Activated CD4-positive, alpha-beta T cell treated with anti-CD3 and anti-CD28 coated beads, Interleukin-2, amount 50 U/mL, for 24 hours (primary cell): ENCODE data around the gene GBA2.

Experiments used
- DNase-seq, 2 donors: peaks; one replicate each; pipeline ENCODE4 v3.0.0-alpha.2; 2020; ENCODE audit warnings: low read depth in 1 of 2, low spot score in 1 of 2

GBA2 gene

DNA sequence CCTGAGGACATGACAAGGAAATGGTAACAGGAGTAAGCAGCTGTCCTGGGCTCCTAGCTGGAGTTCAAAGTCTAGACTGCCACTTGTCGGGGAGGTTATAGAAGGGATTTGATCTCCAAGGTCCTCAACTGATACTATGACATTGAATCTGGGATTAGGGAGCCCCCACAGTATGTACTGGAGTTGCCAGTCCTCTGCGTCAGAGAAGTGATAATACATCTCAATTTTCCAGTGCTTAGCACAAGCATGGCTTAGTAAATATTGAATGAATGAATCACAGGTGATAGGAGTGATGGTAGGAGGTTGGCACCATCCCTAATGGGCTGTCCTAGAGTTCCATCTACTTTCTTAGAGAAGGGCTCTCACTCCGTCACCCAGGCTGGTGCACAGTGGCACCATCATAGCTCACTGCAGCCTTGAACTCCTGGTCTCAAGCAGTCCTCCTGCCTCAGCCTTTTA, 53.1 kb downstream of the GBA2 start:
- no peak for DNase-seq

DNA sequence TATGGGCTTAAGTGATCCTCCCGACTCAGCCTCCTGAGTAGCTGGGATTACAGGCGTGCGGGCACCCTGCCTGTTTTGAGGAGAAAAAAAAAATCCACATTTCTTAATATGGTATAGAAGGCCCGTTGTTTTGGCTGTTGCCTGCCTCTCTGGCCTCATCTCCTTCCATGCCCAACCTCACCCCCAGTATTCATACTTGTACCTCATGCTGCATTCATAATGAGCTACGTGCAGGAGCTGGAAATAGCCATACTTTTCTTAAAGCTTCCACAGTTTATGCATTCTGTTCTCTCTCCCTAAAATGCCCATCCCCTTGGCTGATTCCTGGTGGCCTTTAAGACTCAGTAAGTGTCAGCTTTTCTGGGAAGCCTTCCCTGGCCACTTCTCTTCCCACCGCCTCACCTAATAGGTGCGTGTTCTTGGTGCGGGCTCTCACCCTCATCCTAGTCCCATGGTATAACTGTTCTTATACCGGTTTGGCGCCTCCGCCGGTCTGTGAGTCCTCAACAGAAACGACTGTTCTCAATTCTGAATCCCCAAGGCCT, 57.2 kb downstream of the GBA2 start:
- DNase-seq, result no peak

DNA sequence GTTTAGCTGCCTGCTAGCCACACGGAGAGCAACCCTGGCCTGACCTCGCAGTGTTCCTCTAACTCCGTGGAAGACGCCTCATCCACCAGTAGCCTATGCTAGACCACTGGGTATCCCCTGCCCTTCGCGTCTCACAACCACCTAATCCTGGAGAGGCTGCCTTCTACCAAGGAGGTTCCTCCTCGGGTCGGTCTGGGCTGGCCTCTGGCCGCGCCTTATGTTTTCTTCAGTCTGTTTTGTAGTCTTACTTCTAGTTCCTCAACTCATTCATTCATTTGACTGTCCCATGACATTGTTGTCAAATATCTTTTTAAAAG, 57.7 kb downstream of the GBA2 start:
- no peak for DNase-seq

DNA sequence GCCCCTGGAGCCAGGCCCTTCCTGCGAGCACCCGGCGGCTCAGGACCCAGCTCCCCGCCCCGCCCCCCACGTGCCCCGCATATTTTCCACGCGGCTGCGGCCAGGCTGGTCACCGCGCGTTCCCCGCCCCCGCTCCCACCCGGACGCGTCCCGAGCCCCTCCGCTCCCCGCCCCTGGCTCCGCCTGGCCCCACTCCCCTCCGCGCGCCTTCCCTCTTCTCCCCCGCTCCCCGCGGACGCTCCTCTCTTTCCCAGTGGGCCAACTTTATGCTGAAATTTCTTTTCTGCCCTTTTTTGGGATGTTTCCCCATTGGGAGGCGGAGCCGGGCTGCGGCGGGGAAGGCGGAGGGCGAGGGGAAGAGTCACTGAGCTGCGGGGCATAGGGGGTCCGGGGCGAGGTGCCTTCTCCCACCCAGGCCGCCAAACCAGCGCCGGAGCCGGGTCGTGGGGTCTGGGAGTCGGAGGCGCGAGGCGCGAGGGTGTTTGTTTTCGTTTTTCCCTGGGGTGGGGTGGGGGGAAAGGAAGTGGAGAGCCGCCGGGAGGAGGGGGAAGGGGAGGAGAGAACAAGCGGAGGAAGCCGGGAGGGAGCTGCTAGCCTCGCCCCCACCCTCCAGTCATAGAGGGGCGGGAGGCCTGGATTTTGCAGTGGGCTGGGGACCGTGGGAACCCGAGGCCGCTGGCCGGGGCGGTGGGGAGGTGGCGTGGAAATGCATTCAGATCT, 58.3 kb downstream of the GBA2 start:
- no peak for DNase-seq

DNA sequence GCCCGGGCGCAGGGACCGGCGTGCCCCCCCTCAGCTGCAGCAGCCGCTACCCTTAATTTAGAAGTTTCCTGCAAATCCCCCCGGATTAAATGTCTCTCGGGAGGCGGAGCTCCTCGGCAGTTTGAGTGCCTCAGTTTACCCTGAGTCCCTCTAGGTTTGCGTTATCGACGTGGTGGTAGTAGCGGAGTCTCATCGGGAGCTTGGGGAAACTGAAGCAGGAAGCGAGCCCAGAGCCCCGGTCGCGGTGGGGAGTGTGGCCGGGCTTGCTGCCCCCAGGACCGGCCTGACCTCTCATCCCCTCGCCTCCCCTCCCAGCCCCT, 58.8 kb downstream of the GBA2 start:
- no peak for DNase-seq

DNA sequence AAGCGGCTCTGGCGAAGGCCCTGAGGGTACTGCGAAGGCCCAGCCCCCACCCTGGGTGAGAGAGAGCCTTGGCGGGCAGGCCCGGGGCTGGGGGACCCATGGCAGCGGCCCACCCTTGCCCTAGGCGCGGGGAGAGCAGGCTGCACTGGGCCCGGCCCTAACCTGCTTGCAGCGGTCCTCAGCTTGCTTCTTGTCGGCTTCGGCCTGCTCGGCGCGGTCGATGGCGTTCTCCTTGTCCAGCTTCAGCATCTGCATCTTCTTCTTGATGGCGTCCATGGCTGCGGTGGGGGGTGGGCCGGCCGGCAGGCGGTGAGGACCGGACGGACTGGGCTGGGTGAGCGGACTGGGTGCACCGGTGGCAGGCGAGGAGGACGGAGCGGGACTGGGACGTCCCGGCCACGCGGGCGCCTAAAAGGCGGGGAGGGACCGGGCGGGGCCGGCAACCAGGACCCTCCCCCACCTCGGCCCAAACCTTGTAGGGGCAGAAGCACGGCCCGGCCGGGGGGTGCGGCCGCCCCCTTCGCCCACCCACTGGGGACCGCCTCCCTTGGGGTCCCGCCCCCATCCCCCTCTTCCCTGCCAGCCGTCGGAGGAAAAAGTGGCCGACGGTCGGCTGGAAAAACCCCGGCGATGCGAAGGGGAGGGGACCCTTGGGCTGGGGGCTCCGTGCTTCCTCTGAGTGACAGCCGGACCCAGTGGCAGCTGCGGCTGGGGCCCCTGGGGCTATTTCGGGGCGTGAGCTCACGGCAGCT, 59.3 kb downstream of the GBA2 start, which contains the start of gene TPM2:
Gene TPM2 (minus strand): TSS at position 384 of the 752 bp plus-strand sequence. CDS start 108 bp downstream, at position 276.
- DNase-seq, result no peak

DNA sequence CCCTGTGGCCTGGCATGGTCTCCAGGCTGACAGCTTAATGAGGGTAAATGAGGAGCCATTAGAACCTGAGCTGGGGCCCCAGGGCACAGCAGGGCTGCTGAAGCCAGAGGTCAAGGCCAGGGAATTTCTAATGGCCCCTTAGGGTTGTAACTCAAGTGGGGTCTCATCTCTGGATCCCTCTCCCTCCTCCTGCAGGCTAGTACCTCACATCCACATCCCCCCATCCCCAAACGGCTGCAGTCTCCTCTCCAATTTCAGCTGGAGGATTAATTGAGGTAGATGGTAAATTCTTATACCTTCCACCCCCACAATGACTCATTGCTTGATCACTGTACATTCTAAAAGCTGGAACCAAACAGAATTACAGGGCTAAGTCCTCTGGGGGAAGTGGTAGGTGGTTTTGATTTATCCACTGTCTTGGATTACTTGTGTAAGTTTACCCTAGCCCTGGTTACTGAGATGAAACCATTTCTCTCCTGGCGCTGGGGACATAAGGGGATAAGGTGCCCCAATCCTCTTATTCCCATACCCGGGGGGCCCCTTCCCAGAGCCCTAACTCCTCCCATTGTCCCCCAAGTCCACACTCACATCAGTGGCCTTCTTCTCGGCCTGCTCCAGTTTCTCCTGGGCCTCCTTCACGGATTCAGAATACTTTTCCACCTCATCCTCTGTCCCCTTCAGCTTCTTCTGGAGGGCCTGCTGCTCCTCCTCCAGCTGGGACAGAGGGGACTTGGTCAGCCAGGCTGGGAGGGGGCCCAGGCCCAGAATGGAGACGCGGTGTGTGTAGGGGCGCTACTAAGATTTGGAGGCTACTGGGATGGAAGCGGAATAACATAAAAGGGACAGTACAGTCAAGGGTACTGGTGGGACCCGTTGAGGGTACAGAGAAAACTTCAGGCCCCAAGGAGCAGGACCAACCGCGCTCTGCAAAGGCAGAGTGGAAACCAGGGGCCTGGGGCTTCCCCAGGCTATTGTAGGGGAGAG, 60.2 kb downstream of the GBA2 start:
- peak in 1 of 2 donors; percentile 20 for DNase-seq

DNA sequence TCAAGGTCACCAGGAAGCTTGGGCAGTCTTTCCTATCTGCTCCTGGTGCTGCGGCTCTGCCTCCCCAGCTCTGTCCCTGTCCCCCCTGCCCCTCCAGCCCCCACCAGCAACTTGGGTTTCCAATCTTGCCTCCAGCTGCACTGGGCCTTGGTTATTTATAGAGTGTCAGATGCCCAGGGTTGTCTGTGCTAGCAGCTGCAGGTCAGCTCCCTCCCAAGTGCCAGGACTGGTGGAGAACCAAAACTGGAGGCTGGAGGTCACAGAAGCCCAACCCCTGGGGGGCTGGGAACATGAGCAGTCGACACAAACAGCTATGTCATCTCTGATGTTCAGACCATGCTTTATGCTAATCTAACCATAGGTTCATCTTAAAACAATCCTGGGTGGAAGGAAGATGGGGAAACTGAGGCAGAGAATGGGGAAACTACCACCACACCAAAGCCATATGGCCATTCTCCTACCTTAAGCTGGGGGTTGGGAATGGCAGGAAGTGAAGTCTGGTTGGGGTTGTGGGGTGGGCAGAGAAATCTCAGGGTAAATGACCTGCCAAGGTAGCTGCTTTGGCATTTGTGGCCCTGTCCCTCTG, 61.0 kb downstream of the GBA2 start:
- DNase-seq, result no peak

DNA sequence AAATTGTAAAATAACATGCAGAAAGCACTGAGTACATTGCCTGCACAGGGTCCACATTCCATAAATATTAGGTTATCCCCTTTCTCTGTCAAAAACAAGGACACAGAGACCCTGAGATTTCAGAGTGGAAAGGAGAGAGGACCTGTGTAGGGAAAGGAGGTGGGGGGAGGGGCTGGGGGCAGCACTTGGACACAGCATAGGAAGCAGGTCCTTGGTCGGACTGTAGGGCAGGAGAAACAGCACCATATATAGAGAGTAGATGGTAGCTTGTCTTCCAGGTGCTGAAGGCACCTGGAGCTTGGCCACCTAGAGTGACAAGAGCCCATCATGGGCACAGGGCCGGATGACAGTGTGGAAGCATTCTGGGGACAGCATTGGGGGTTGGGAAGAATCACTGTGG, 61.7 kb downstream of the GBA2 start:
- no peak for DNase-seq
